CD4-positive, alpha-beta T cell treated with Interleukin-6 for 4 hours (primary cell): ENCODE data around the gene HIPK2.
A peak's percentile ranks its signal among the peaks of the same experiment; 100 is the strongest.
"Not testable (repeated sequence)": the region's sequence is repeated elsewhere in the genome, so short reads cannot be mapped to it uniquely, and the experiment has no call there.

Source experiments
- DNase-seq: peaks from one replicate; pipeline ENCODE4 v3.0.0-alpha.2; 2020; ENCODE audit warnings: mixed read lengths

Gene HIPK2

DNA sequence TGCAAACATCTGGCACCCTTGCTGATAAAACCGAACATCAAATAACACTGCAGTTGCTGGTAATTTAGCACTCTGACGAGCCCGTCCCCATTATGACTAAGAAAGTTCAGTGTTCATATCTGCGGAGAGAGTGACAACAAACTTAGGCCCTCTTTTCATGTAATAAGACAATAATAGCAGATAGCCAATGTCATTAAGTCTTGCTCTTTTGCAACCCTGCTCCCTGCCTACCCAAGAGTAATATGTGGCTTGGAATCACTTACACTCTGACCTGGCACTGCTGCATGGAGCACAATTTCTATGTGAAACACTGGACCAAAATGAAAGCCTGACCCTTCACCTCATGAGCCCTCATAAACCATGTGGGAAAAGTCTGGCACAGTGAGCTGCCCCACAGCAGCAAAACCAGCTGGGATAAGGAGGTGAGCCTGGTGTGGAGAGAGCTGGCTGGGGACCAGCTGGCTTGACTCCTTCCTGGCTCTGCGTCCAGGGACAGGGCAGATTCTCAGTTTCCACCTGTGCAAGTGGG is 86.5 kb downstream of the HIPK2 start:
- DNase-seq, result no peak

DNA sequence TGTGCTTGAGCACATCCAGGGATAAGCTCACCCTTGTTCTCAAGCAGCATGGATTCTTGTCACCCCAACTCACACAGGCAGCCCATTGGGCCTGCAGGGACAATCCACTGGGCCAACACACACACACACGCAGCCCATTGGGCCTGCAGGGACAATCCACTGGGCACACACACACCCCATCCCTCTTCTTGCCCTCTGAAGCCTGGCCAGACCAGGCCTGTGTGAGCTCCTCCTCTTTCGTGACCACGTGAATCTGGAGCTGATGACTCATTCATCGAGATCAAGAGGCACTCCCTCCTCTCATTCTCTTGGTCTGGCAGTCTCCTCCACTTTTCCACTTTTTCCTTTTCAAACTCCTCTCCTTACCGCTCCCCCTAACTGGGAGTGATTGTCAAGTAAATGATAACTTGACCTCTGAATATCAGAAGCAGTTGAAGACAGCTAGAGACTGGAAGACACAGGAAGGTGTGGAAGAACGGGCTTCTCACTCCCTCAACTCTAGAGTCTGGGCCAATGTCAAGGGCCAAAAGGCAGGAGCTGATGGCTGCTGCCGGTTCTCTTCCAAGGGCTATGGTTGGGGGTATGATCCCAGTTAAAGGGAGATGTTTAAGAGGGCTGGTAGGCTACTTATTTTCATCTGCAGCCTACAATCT is 89.7 kb downstream of the HIPK2 start:
- no peak for DNase-seq

DNA sequence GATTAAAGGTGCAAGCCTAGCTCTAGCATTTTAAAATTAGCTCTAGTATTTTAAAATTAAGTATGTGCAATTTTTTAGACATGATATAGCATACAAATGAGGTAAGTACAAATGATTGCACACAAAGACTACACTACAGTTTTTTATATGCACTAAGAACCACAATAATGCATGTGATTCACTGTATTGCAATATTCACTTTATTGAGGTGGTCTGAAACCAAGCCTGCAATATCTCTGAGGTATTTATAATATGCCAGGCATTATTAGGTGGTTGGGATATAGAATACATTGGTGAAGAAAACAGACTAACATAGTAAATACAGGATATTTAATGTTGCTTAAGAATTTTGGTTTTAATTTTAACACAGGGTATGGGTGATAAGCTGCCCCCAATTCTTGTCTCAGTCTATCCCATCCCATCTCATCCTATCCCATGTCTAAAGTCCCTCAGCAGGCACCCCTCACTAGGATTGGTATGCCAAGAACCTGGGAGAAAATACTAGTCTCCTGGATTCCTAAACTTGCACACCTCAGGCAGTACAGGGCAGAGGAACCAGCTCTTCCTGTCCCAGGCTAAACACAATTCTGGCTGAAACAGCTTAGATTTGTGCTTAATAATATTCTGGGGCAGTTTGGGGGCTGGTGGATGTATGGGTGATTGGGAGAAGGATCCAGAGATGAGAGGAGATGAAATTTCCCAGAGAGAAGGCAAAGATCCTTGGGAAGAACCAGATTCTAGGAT is 90.4 kb downstream of the HIPK2 start:
- DNase-seq, result no peak

DNA sequence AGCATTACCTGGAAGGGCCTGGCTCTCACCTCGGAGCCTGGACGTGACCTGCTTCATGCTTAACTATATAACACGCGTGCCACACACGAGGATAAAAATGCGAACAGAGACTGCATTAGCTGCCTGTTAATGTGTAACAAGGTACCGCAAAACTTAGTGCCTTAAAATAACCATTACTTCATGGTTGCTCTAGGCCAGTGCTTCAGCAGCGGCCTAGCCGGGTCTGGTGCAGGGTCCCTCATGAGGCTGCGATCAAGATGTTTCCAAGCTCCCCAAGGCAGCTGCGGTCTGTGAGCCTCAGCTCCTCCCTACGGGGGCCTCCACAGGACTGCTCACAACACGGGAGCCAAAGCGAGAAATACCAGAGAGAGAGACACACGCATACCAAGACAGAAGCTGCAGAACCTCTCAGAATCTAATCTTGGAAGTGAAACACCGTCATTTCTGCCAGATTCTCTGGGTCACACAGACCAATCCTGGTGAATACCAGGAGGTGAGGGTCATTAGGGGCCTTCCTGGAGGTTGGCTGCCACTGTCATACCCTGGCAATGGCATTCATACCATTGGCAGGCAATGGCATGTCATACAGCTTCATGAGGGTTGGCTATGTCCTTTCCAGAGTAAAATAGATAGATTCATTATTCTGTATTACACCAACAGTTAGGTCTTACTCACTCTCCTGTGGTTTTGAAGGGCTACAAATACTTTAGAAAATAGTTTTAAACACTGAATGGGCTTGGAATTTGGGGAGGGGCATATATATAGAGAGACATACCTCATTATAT is 94.5 kb downstream of the HIPK2 start:
- DNase-seq, result no peak

DNA sequence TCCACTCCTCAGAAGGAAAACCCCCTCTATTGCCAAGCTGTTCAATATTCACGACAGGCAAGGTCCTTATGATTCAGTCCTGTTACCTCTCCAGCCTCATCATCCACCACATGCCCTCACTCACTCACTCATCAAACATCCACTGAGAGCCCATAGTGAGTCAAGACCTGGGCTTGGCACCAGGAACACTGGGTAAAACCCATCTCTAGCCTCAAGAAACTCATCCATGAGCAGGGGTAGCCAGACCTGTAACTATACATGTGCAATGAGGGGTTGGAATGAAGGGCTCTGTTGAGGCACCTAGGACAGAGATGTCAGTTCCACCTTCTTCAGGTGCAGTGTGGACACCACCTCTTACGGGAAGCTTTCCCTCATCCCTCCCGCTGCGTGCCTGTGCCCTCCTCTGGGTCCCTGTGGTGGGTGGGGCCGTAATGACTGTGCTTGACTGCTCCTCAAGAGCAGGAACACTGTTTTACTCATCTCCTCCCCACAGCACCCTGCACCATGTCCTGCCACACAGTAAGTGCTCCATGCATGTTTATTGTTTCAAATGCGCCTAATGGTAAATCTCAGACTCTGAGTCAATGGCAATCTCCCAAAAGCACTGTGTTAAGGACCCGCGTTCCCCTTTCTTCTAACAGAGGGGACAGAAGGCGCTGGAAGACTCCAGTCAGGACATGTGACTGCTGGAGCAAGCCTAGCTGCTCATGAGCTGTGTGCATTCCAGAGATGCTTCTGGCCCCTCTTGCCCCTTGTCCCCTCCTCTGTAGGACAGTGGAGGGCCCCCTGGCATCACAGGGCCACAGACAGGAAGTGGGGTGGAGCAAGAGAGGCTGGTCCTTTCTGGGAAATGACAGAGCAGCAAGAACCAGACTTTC is 95.4 kb downstream of the HIPK2 start:
- peak; percentile 37 for DNase-seq

DNA sequence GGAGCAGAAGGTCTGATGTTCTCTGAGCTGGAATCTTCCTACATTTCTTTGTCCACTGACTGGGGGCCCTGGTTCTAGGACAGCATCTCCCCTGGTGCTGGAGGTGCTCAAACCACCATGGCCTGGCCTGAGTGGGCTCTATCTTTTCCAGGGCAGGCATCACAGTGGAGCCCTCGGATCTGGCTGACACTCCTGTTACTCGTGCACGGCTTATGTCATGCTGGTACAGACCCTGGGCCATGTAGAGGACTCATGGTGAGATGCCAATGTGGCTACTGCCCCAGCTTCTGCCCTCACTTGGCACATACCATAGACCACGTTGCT is 96.0 kb downstream of the HIPK2 start:
- DNase-seq, result no peak

DNA sequence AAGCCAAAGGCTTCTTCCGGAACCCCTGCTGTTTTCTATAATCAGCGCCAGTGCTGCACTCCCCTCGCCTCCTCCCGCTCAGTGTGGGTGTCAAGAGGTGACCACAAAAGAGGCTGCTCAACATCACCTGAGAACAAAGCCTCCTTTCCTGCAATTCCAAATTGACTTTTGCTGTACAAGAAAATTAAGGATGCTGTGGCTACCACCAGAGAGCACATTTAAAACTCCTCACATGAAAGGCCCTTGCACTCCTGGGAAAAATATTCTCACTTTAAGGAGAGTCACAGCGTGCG is 96.4 kb downstream of the HIPK2 start:
- peak; percentile 16 for DNase-seq

DNA sequence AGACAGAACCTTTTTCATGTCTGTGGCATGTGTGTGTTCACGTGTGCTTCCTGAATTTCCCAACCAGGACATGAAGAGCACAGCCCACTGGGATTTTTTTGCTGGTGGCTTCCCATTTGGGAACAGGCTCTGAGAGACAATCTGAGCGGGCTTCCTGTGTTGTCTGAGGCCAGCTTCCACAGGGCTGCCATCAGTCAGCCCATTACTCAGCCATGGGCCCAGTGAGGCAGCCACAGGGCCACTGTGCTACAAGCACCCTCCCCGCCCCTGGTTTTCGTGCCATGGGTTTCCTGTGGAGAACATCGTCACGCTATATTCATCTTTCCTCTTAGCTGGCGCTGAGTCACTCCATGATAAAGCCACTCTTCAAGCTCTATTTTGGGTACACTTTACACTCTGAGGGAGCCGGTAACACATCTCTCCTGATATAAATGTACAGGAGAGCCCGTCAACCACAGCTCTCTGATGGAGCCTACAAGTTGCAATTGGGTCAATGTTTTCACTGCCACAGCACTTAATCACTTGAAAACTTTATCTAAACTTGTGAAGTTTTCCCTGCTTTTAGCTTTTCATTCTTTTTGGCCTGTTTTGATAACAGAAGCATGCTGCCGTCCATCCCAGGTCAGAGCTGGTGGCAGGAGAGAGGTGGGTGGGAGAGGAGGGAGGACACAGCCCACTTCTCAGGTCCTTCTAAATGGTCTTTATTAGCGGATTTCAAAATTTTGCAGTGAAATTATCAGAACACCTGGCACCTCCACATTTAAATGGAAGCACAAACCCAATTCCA is 96.9 kb downstream of the HIPK2 start:
- peak; percentile 70 for DNase-seq

DNA sequence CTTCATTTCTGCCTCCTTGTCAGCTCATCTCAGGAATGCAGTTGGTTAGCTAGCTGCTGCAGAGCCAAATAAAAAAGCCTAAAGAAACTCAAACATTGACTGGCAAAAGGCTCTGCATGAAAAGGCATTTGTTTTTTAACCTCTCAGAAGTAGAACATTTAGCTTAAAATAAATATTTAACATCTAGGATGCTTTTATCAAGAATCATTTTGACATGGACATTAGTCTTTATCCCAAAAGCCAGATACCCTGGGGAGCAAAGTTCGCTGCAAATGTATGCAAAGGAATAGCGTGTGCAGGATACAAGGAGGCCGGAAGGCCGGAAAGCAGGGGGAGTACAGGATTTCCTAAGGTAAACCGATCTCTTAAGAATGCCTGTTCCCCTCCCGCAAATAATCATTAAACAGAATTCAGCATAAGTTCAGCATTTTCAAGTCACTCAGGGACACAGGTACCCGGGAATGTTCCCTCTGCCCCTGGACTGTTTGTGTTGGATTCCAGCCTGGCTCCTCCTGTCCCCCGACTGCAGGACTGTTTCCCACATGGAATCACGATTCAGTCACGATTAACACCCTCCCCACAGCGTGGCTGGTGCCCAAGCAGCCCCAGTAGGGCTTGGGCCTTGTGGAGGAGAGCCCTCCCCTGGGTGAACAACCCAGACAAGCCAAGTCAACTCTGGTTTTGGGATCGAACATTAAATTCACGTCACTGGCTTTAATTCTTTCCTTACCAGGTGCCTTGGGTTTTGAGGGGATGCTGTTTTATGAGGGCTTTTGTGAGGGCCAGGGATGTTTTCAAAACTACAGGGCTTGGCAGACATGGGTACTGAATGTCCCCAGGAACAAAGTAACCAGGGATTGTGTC is 97.8 kb downstream of the HIPK2 start:
- no peak for DNase-seq

DNA sequence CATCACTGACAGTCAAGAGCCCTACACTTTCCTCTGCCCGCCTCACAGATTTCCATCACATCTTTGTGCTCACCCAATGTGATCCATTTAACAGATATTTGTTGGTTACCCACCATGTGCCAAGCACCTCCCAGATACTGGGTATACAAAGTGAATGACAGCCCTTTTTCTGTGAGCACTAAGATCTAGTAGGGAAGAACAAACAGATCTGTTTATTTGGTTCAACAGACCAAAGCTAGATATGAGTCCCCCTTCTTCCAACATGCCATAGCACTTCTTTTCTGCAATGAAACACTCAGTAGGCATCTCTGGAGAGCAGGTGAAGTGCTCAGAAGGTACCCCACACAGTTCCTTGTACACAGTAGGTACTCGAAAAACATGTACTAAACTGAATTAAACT is 101.4 kb downstream of the HIPK2 start:
- DNase-seq, result no peak

DNA sequence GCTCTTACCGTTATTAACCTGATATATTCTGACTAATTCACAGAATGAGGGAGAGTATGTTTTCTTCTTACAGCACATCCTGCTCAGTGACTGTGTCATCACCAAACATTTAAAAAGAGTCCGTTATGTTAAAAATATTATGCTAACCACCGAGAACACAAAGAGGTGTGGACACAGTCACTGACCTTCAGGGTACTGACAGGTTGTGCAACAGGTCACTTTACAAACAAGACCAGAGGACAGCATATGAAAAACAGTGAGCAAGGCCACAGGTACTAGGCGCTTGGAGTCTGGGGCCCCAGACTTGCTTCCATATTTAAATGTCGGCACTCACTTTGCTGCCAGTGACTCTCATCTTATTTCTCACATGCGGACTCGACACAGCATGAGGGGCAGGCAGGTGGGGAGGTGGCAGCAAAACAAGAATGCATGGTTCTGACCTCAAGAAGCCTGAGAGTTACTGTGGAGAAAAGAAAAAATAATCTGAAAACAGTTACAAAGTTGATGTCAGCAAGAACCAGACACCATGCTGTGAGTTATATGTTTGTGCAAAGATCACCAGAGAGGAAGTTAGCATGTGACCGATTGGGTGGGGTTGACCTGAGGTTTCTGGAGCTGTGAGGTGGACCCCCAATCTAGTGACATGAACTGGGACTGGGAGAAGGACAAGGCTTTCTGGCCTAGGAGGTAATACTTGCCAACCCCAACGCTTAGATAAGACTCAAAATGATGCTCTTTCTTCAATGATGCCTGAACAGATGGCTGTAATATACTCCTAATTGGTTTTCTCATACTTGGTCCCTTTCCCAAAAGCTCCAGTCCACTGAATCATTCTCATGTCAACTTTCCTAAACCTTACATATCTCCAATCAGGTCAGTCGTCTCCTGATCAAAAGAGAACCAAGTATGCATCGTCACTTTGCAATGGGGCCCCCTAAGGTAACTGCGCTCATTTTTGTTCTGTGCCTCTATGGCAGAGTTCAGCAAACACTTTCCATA is 102.4 kb downstream of the HIPK2 start:
- no peak for DNase-seq

DNA sequence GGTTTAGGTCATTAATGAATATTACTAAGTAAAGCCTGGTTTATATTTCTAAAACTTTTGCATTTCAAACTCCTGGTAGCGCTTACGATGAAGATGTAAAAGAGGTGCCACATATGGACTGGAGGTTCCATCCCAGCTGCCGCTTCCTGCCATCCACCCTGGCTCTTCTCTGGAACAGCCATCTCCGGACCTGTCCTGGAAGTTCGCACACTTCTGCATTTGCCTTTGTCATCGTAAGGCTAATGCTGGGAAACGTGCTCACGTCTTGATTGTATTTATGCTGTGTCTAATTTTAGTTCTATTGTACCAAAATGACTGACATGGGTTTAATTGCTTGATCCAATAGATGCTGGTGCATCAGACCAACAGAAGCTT is 103.1 kb downstream of the HIPK2 start:
- DNase-seq, result no peak

DNA sequence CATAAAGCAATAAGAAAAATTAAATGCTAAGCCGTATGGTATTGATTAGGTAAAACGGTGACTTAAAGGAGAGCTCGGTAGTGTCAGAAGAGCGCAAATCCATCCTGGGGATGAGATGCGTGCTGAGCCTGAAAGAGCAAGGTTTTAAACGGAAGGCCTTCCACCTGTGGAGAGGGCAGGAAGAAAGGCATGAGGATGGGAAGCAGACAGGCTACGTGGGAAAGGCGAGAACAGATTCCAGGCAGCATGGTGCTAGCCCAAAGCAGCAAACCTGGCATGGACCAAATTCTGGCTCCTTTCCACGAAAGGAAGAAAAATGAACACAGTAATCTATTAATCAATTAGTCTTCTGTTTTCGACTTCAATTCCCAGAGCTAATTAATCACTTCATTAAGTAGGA is 103.5 kb downstream of the HIPK2 start:
- no peak for DNase-seq

DNA sequence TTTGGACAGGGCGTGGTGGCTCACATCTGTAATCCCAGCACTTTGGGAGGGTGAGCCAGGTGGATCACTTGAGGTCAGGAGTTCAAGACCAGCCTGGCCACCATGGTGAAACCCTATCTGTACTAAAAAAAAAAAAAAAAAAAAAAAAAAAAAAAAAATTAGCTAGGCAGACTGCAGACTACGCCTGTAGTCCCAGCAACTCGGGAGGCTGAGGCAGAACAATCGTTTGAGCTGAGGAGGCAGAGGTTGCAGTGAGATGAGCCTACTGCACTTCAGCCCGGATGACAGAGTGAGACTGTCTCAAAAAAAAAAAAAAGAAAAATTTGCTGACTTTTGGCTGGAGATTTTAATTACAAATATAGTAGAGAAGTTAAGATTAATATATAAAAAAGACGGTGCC is 104.0 kb downstream of the HIPK2 start:
- no peak for DNase-seq

DNA sequence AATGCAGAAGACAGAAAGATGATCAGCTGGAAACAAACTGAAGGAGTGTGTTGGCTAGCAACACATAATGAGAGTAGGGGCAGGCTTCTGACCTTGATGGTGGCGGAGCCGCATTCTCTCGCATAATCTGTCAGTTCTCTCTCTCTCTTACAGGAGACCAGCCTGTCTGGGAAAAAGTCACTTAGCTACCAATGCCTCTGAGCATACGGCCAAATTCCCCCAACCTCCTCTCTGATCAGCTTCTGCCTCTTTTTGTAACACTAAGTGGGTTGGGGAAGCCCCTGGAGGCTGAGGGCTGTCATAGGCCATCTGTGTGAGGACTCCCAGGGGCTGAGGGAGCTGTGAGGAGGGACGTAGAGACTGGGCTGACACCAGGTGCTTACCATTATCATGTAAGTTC is 104.6 kb downstream of the HIPK2 start:
- no peak for DNase-seq

DNA sequence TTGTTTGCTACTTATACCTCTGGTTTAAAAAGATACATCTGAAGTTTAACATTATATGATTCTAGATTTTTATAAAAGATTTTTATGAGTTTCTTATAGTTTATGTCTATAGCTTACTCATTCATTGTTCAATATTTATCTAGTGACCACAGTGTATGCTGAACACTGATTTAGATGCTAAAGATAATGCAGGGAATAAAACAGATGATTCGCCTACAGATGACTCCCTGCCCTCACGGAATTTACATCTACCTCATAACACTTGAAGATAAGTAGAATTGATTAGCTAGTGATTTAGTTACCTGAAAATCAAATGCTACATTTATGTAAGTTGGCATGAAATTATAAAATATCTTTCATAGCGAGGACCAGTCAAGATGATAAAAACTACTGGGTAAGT is 105.8 kb downstream of the HIPK2 start:
- no peak for DNase-seq

DNA sequence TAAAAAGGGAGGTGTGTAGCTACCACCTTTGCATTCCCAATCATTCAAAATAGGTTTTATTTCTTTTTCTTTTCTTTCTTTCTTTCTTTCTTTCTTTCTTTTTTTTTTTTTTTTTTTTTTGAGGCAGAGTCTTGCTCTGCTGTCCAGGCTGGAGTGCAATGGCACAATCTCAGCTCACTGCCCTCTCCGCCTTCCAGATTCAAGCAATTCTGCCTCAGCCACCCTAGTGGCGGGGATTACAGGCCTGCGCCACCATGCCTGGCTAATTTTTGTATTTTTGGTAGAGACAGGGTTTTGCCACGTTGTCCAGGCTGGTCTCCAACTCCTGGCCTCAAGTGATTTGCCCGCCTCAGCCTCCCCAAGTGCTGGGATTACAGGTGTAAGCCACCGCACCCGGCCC is 107.1 kb downstream of the HIPK2 start:
- DNase-seq, result not testable (repeated sequence)

DNA sequence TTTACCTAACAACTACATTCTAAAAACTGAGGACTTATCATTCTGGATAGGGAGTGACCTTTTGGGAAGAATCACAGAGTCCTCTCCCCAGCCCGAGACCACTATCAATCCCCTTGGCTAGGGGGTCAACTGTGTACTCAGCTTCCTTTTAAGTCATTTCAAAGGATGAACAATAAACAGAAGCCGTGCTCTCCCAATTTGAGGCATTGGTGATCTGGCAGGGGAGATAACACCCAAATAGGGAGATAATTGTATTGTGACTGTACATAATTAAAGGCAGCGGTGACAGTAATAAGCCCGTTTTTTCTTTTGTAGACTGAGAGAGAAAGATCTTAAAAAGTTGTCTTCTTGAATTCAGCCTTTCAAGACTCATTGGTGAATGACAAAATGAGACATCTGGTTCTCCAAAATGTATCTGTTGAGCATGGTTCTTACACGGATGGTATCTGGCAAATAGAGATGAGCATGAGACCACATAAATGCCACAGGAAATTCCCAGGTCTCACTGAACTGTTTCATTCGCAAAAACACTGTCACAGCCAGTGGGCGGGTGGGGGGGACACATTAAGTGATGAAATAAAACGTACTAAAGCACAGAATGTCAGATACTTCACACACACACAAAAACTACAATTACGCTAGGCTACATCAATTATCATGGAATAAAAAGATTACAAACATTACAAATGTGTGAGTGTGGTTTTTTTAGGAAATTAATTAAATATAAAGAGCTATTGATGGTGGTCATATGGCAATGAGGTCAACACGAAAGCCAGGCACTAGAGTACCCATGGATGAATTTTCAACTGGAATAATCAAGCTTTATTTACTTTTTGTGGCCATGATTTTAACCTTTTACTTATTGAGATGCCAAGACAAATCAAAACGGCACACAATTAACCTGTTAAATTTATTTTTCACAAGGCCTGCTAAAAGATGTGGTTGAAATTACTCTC is 108.4 kb downstream of the HIPK2 start:
- DNase-seq, result peak; percentile 23

DNA sequence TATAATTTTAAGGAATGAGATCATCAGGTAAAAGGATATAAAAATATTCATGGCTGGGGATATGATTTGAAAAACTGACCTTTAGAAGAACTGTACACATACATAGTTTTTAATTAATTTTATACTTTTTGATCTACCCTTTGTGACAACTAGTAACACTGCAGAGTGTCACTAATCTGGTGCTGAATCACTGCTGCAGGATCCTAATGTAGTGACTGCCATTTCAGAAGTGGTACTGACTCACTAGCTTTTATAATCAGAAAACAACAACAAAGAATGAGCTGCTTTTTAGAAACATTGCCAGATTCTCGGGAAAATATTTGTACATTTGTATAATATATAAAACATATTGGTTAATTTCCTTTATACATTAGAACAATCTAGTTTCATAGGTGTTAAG is 110.4 kb downstream of the HIPK2 start:
- no peak for DNase-seq
